ENCODE measurements around the gene FTCDNL1. TPM values are rescaled to one million over a fixed set of nuclear protein-coding genes. Genes with fewer than 3 reads are reported as not detected.

FTCDNL1 gene
- total and polyA plus RNA-seq, 2 donors (not counting 1 experiment from before 2014, with no cell fraction given) = 1.7 to 1.9 TPM

DNA sequence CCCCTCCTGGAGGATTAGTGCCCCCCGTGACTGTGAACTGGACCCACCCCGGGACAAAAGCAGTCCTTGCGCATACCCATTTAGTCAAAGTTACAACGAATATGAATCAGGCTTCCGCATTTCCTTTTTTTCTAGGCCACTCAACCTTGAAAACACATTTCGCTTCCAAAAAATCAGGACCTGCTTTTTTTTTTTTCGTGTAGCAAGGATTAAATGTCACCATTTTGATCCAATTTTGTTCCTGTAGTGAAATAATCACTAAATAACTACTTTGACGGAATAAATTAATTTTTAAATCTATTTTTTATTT lies 464 bp upstream of the FTCDNL1 start:
- H3K9me3 Mint-ChIP-seq (ENCODE audit: insufficient read depth) = no peaks in the 10 kb centered on the region
- no peaks in the 10 kb centered on the region for H3K27me3 ChIP-seq (replicated peaks in 1 of 4; ENCODE audit: control extremely low read depth in 1 of 4, control insufficient read depth in 3 of 4, insufficient read depth in 4 of 4, low read length in 3 of 4)
- peak overlapping the region; percentile 75 for H3K9ac ChIP-seq (ENCODE audit: low read length)
- H3K79me2 ChIP-seq (ENCODE audit: control insufficient read depth, insufficient read depth, low read length) = no peaks in the 10 kb centered on the region
- peak overlapping the region; percentile 92 for H2AFZ ChIP-seq (ENCODE audit: insufficient read depth, low read depth, low read length, poor library complexity, severe bottlenecking)
- TF ChIP-seq EZH2 (IDR thresholded peaks at IDR 0.05; ENCODE audit: borderline replicate concordance, insufficient read depth, low read depth, low read length, poor library complexity, severe bottlenecking) = no peak
- TF ChIP-seq, protein P1, sequence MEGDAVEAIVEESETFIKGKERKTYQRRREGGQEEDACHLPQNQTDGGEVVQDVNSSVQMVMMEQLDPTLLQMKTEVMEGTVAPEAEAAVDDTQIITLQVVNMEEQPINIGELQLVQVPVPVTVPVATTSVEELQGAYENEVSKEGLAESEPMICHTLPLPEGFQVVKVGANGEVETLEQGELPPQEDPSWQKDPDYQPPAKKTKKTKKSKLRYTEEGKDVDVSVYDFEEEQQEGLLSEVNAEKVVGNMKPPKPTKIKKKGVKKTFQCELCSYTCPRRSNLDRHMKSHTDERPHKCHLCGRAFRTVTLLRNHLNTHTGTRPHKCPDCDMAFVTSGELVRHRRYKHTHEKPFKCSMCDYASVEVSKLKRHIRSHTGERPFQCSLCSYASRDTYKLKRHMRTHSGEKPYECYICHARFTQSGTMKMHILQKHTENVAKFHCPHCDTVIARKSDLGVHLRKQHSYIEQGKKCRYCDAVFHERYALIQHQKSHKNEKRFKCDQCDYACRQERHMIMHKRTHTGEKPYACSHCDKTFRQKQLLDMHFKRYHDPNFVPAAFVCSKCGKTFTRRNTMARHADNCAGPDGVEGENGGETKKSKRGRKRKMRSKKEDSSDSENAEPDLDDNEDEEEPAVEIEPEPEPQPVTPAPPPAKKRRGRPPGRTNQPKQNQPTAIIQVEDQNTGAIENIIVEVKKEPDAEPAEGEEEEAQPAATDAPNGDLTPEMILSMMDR (IDR thresholded peaks at IDR 0.05) = peak; percentile 16
- peak overlapping the region; percentile 33 to 40 for H3K27ac ChIP-seq (ENCODE audit: low read length in 2 of 2)
- no peaks in the 10 kb centered on the region for H3K36me3 ChIP-seq (replicated peaks in 1 of 2; ENCODE audit: control extremely low read depth in 1 of 2, control insufficient read depth in 1 of 2, extremely low read depth in 1 of 2, insufficient read depth in 2 of 2, low read length in 1 of 2)
- no peak for DNase-seq
- H3K27me3 Mint-ChIP-seq = peaks cover 5% of the 10 kb centered on the region
- ChIA-PET POLR2A (no interaction called here), CTCF (interaction anchor here (1.1 kb wide), 1 partner anchor 10 kb away, joined by 4 read pairs; no protein-coding TSS in a partner anchor)
- H3K9me3 ChIP-seq (ENCODE audit: control extremely low read depth in 1 of 3, control insufficient read depth in 2 of 3, insufficient read depth in 1 of 3, low read length in 2 of 3) = no peaks in the 10 kb centered on the region
- H3K4me1 ChIP-seq (ENCODE audit: control insufficient read depth in 2 of 2, insufficient read depth in 2 of 2, low read length in 2 of 2) = peaks cover 5 to 11% of the 10 kb centered on the region in 2 donors
- H3K4me1 Mint-ChIP-seq = peaks cover 9% of the 10 kb centered on the region
- no peaks in the 10 kb centered on the region for H4K20me1 ChIP-seq (ENCODE audit: control insufficient read depth, insufficient read depth, low read length, poor library complexity, severe bottlenecking)
- no peak for ATAC-seq (ENCODE audit: low read depth)
- peak overlapping the region; percentile 95 for H3K4me2 ChIP-seq (replicated peaks; ENCODE audit: low read depth, low read length, poor library complexity, severe bottlenecking)
- WGBS (ENCODE audit: insufficient coverage) = 0% methylated on average over 5 of the region's 8 CpGs
- intact Hi-C loops (cut with micrococcal nuclease) = loop anchor here (1.0 kb wide), 1 partner anchor 60 kb away; the partner anchor contains the start of gene C2orf69
- peak overlapping the region; percentile 88 for H3K27ac Mint-ChIP-seq
- H3K4me3 Mint-ChIP-seq = peak overlapping the region; percentile 98
- peak overlapping the region; percentile 56 to 88 (median 69) for H3K4me3 ChIP-seq (ENCODE audit: control extremely low read depth in 1 of 5, extremely low read depth in 1 of 5, insufficient read depth in 1 of 5, low read depth in 2 of 5, low read length in 4 of 5)

GRCh38 chr2:199850218-199850717 lies 724 bp downstream of the FTCDNL1 start:
- Histone ChIP-seq H3K4me3 (ENCODE audit: control extremely low read depth in 1 of 5, extremely low read depth in 1 of 5, insufficient read depth in 1 of 5, low read depth in 2 of 5, low read length in 4 of 5) (peak overlapping the region in 4 of 5 experiments; percentile 54 to 88 (median 65)), H3K9ac (ENCODE audit: low read length) (peak overlapping the region; percentile 75), H2AFZ (ENCODE audit: insufficient read depth, low read depth, low read length, poor library complexity, severe bottlenecking) (peak overlapping the region; percentile 92), H3K4me1 (ENCODE audit: control insufficient read depth in 2 of 2, insufficient read depth in 2 of 2, low read length in 2 of 2) (peaks cover 5 to 11% of the 10 kb centered on the region in 2 donors), H3K27ac (ENCODE audit: low read length in 2 of 2) (no peak overlapping the region), H3K4me2 (replicated peaks; ENCODE audit: low read depth, low read length, poor library complexity, severe bottlenecking) (peak overlapping the region; percentile 95), H3K27me3 (replicated peaks in 1 of 4; ENCODE audit: control extremely low read depth in 1 of 4, control insufficient read depth in 3 of 4, insufficient read depth in 4 of 4, low read length in 3 of 4) (no peaks in the 10 kb centered on the region), H3K36me3 (replicated peaks in 1 of 2; ENCODE audit: control extremely low read depth in 1 of 2, control insufficient read depth in 1 of 2, extremely low read depth in 1 of 2, insufficient read depth in 2 of 2, low read length in 1 of 2) (no peaks in the 10 kb centered on the region), H3K9me3 (ENCODE audit: control extremely low read depth in 1 of 3, control insufficient read depth in 2 of 3, insufficient read depth in 1 of 3, low read length in 2 of 3) (no peaks in the 10 kb centered on the region), H4K20me1 (ENCODE audit: control insufficient read depth, insufficient read depth, low read length, poor library complexity, severe bottlenecking) (no peaks in the 10 kb centered on the region), H3K79me2 (ENCODE audit: control insufficient read depth, insufficient read depth, low read length) (no peaks in the 10 kb centered on the region)
- no peaks in the 10 kb centered on the region for H3K9me3 Mint-ChIP-seq (ENCODE audit: insufficient read depth)
- TF ChIP-seq, protein P1 (IDR thresholded peaks at IDR 0.05) = no peak
- TF ChIP-seq EZH2 (IDR thresholded peaks at IDR 0.05; ENCODE audit: borderline replicate concordance, insufficient read depth, low read depth, low read length, poor library complexity, severe bottlenecking) = no peak
- H3K4me3 Mint-ChIP-seq = peak overlapping the region; percentile 77
- CTCF ChIA-PET = interaction anchor here (1.2 kb wide), 1 partner anchor 11 kb away, joined by 5 read pairs; no protein-coding TSS in a partner anchor
- 0% methylated on average over 7 of the region's 12 CpGs for WGBS (ENCODE audit: insufficient coverage)
- no peak for ATAC-seq (ENCODE audit: low read depth)
- POLR2A ChIA-PET = no interaction called here
- H3K4me1 Mint-ChIP-seq = peaks cover 9% of the 10 kb centered on the region
- H3K27ac Mint-ChIP-seq = no peak overlapping the region
- intact Hi-C loops (cut with micrococcal nuclease) = no loop called here
- H3K27me3 Mint-ChIP-seq = peaks cover 3% of the 10 kb centered on the region
- DNase-seq = no peak
